ENCODE results near the gene CLSTN2. TPM values are rescaled to one million over a fixed set of nuclear protein-coding genes. Genes with fewer than 3 reads are reported as not detected.

CLSTN2 gene
- total and polyA plus RNA-seq, 2 of the 8 experiments (the other 6 are each of a cell fraction or from before 2014, with no cell fraction given) = 0.39 to 0.52 TPM

DNA sequence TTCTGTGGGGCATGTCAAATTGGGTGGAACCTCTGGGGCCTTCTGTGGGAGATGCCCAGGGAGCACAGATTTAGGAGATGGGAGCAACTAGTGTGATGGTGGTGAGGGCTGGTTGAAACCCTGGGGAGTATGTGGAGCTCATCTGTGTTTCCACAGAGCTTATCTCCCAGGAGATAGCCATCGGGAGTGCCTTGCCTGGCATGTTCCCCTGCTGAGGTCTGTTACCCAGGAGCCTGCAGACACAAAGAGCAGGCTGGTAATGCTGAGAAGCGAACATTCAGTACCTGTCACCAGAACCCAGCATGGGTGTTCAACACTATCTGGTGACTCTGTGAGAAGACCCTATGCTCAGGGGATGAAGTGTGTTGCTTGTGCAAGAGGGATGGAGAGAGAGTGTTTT is 85.0 kb downstream of the CLSTN2 start (continued):
- TF ChIP-seq CBX8 (IDR thresholded peaks at IDR 0.05; ENCODE audit: borderline replicate concordance, low read depth, low read length) (no peak), POLR2A (IDR thresholded peaks at IDR 0.05; ENCODE audit: control extremely low read depth in 1 of 2, low read depth in 2 of 2, low read length in 2 of 2) (no peak), TEAD4 (IDR thresholded peaks at IDR 0.05; ENCODE audit: low read depth, low read length) (no peak)

Data from H1 (cell line).